ENCODE data around the gene AP1M1.

AP1M1 gene

GRCh38 chr19:16185123-16185767, 12.5 kb upstream of the AP1M1 start, which contains the start of gene FAM32A:
Gene FAM32A (plus strand): TSS chr19:16185410. CDS start chr19:16185443, 33 bp downstream.
- DNase-seq (ENCODE audit: low read depth in 2 of 2, low spot score in 1 of 2): peak; percentile 96 to 99

GRCh38 chr19:16185768-16186123, 12.0 kb upstream of the AP1M1 start:
- no peak for DNase-seq (ENCODE audit: low read depth in 2 of 2, low spot score in 1 of 2)

GRCh38 chr19:16188521-16188920, 9.2 kb upstream of the AP1M1 start:
- DNase-seq (ENCODE audit: low read depth in 2 of 2, low spot score in 1 of 2): no peak

GRCh38 chr19:16190198-16190597, 7.5 kb upstream of the AP1M1 start:
- DNase-seq (ENCODE audit: low read depth in 2 of 2, low spot score in 1 of 2): no peak

GRCh38 chr19:16190736-16191135, 7.0 kb upstream of the AP1M1 start:
- no peak for DNase-seq (ENCODE audit: low read depth in 2 of 2, low spot score in 1 of 2)

- DNase-seq (ENCODE audit: low read depth in 2 of 2, low spot score in 1 of 2): no peak
Observed at GRCh38 chr19:16191216-16191908, 6.3 kb upstream of the AP1M1 start.

- DNase-seq (ENCODE audit: low read depth in 2 of 2, low spot score in 1 of 2): no peak
Observed at GRCh38 chr19:16193466-16193865, 4.2 kb upstream of the AP1M1 start.

GRCh38 chr19:16197188-16197621, 506 bp upstream of the AP1M1 start:
- no peak for DNase-seq (ENCODE audit: low read depth in 2 of 2, low spot score in 1 of 2)

- no peak for DNase-seq (ENCODE audit: low read depth in 2 of 2, low spot score in 1 of 2)
Observed at GRCh38 chr19:16198370-16198651, 600 bp downstream of the AP1M1 start.

GRCh38 chr19:16199275-16199932, 1.7 kb downstream of the AP1M1 start:
- no peak for DNase-seq (ENCODE audit: low read depth in 2 of 2, low spot score in 1 of 2)

GRCh38 chr19:16200038-16201010, 2.6 kb downstream of the AP1M1 start:
- DNase-seq (ENCODE audit: low read depth in 2 of 2, low spot score in 1 of 2): no peak

- DNase-seq (ENCODE audit: low read depth in 2 of 2, low spot score in 1 of 2): no peak
Observed at GRCh38 chr19:16201011-16201391, 3.3 kb downstream of the AP1M1 start.

GRCh38 chr19:16202320-16203255, 4.9 kb downstream of the AP1M1 start:
- DNase-seq (ENCODE audit: low read depth in 2 of 2, low spot score in 1 of 2): no peak

- no peak for DNase-seq (ENCODE audit: low read depth in 2 of 2, low spot score in 1 of 2)
Observed at GRCh38 chr19:16203256-16204004, 5.7 kb downstream of the AP1M1 start.

- DNase-seq (ENCODE audit: low read depth in 2 of 2, low spot score in 1 of 2): no peak
Observed at GRCh38 chr19:16204005-16204294, 6.2 kb downstream of the AP1M1 start.

GRCh38 chr19:16205205-16206045, 7.7 kb downstream of the AP1M1 start:
- DNase-seq (ENCODE audit: low read depth in 2 of 2, low spot score in 1 of 2): no peak

- DNase-seq (ENCODE audit: low read depth in 2 of 2, low spot score in 1 of 2): no peak
Observed at GRCh38 chr19:16206046-16206605, 8.4 kb downstream of the AP1M1 start.

- no peak for DNase-seq (ENCODE audit: low read depth in 2 of 2, low spot score in 1 of 2)
Observed at GRCh38 chr19:16206637-16207036, 8.9 kb downstream of the AP1M1 start.

- no peak for DNase-seq (ENCODE audit: low read depth in 2 of 2, low spot score in 1 of 2)
Observed at GRCh38 chr19:16207063-16207462, 9.4 kb downstream of the AP1M1 start.

All from stimulated activated CD8-positive, alpha-beta memory T cell treated with anti-CD3 and anti-CD28 coated beads, Interleukin-4, amount 100 ng/mL, for 4 hours (primary cell).